ENCODE data around the gene RAPH1. TPM values are rescaled to one million over a fixed set of nuclear protein-coding genes. Genes with fewer than 3 reads are reported as not detected.

The RAPH1 gene
- total RNA-seq, 4 donors from 2014 or later, result 17.1 to 39.6 (median 21.7) TPM

DNA sequence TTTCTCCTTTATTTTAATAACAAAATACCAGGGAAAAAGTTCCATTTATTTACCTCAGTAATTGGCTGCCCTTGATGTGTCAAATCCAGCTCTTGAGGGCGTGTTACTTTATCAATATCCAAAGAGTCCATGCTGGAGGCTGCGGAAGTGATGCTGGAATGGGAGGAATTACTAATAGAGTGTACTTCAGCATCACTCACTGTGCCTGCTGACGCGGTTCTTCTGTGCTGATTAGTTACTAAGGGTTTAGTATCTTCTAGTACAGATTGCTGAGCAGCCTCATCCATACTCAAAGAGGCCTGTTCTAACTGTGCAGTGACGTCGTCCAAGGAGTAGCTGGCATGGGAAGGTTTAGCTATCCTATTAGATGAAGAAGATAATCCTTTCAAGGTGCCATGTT is 45.6 kb downstream of the RAPH1 start:
- H3K4me3 ChIP-seq, result no peak overlapping the region
- WGBS, 2 donors (ENCODE audit: low coverage in 1 of 2), result 88 to 100% methylated on average over 6 of the region's 6 CpGs

DNA sequence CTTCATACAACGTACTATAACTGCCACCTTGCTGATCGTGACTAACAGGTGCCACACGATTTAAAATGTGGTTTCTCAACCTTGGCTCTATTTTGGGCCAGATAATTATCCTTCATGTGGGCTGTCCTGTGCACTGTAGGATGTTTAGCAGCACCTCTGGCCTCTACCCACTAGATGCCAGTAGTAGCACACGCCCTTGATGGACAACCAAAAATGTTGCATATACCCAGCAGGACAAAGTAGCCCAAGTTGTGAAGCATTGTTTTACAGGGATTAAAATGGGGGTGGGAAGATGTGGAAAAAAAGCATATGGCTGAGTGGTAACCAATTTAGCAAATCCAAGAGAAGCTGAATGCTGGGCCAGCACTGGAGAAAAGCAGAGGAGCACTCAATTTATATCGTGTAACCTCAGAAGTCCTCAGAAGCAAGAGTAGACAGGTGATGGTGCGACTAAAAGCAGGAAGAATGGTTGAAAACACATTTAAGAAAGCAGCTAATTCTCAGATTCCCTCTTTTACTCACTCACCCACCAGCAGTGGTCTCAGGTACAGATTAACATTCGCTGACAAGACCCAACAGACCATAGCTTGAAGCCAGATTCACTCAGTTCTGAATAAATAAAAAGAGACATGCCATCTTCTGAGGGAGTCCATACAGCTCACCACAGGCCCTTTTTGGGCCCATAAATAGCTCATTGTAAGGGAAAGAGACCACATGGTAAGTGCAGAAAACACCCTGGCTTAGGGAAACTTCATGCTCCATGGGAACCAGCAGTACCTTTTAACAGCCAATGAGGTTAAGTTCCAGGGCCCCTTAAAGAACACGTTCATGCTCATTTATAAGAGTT is 50.6 kb downstream of the RAPH1 start:
- no peaks in the 10 kb centered on the region for H3K4me1 ChIP-seq
- no peaks in the 10 kb centered on the region for H3K9me3 ChIP-seq
- no peak overlapping the region for H3K27ac ChIP-seq
- H3K4me3 ChIP-seq, result no peak overlapping the region
- TF ChIP-seq EP300 (IDR thresholded peaks at IDR 0.05) (no peak), CTCF (IDR thresholded peaks at IDR 0.05) (peak; percentile 37 to 72 (median 54))
- no peak for ATAC-seq
- H3K27me3 ChIP-seq, result no peaks in the 10 kb centered on the region
- peaks cover 0 to 18% of the 10 kb centered on the region in 2 donors for H3K36me3 ChIP-seq
- 83 to 84% methylated on average over 7 to 8 of the region's 8 CpGs for WGBS, 2 donors (ENCODE audit: low coverage in 1 of 2)

More for the DNA sequence above, 45.6 kb downstream of the RAPH1 start:
- ATAC-seq, result no peak
- no peaks in the 10 kb centered on the region for H3K27me3 ChIP-seq
- peaks cover 3 to 39% of the 10 kb centered on the region in 2 donors for H3K36me3 ChIP-seq
- no peaks in the 10 kb centered on the region for H3K9me3 ChIP-seq
- no peaks in the 10 kb centered on the region for H3K4me1 ChIP-seq
- TF ChIP-seq POLR2AphosphoS5 (IDR thresholded peaks at IDR 0.05) (no peak), EP300 (IDR thresholded peaks at IDR 0.05) (no peak), CTCF (IDR thresholded peaks at IDR 0.05) (no peak), POLR2A (IDR thresholded peaks at IDR 0.05) (no peak)
- no peak overlapping the region for H3K27ac ChIP-seq

DNA sequence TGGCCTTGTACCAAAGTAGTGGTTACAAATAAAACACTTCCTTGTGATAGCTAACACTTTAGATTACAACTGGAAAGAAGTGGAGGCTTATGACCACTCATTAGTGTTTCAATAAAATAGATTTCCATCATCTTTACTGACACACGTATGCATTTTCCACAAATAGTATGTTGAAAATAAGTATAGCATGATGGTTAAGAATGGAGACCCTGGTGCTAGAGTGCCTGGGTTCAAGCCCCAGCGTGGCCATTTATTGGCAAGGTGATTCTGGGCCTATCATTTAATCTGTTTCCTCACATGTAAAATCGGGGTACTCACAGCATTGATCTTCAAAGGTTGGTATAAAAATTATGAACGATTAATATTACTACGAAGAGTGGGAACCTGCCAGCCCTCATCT is 54.5 kb downstream of the RAPH1 start:
- no peak overlapping the region for H3K27ac ChIP-seq
- no peaks in the 10 kb centered on the region for H3K36me3 ChIP-seq
- no peaks in the 10 kb centered on the region for H3K27me3 ChIP-seq
- no peak for ATAC-seq
- no peaks in the 10 kb centered on the region for H3K9me3 ChIP-seq
- no peak for TF ChIP-seq POLR2A (IDR thresholded peaks at IDR 0.05)
- no peak for TF ChIP-seq CTCF (IDR thresholded peaks at IDR 0.05)
- TF ChIP-seq POLR2AphosphoS5 (IDR thresholded peaks at IDR 0.05), result no peak
- no peak for TF ChIP-seq EP300 (IDR thresholded peaks at IDR 0.05)
- 89 to 90% methylated on average over 4 to 5 of the region's 5 CpGs for WGBS, 2 donors (ENCODE audit: low coverage in 1 of 2)
- H3K4me1 ChIP-seq, result no peaks in the 10 kb centered on the region
- H3K4me3 ChIP-seq, result no peak overlapping the region

GRCh38 chr2:203476881-203477280 is 58.2 kb downstream of the RAPH1 start:
- Histone ChIP-seq H3K27ac (no peak overlapping the region), H3K4me3 (no peak overlapping the region), H3K9me3 (no peaks in the 10 kb centered on the region), H3K27me3 (no peaks in the 10 kb centered on the region), H3K4me1 (no peaks in the 10 kb centered on the region), H3K36me3 (no peaks in the 10 kb centered on the region)
- no peak for TF ChIP-seq CTCF (IDR thresholded peaks at IDR 0.05)
- TF ChIP-seq EP300 (IDR thresholded peaks at IDR 0.05), result no peak
- no peak for TF ChIP-seq POLR2A (IDR thresholded peaks at IDR 0.05)
- no peak for TF ChIP-seq POLR2AphosphoS5 (IDR thresholded peaks at IDR 0.05)
- ATAC-seq, result no peak
- WGBS, 2 donors (ENCODE audit: low coverage in 1 of 2), result 81 to 87% methylated on average over 2 of the region's 2 CpGs

GRCh38 chr2:203471323-203471722 is 63.8 kb downstream of the RAPH1 start:
- ATAC-seq, result no peak
- Histone ChIP-seq H3K27ac (no peak overlapping the region), H3K4me3 (no peak overlapping the region), H3K9me3 (no peaks in the 10 kb centered on the region), H3K27me3 (no peaks in the 10 kb centered on the region), H3K4me1 (peaks cover 0 to 14% (median 0%) of the 10 kb centered on the region in 3 donors), H3K36me3 (no peaks in the 10 kb centered on the region)
- 79 to 80% methylated on average over 5 of the region's 5 CpGs for WGBS, 2 donors (ENCODE audit: low coverage in 1 of 2)
- TF ChIP-seq POLR2A (IDR thresholded peaks at IDR 0.05), result no peak
- no peak for TF ChIP-seq POLR2AphosphoS5 (IDR thresholded peaks at IDR 0.05)

Measured in gastroesophageal sphincter (tissue), 4 donors.